ENCODE results near the gene NANS. TPM values are rescaled to one million over a fixed set of nuclear protein-coding genes. Genes with fewer than 3 reads are reported as not detected.

The NANS gene
- total and polyA plus RNA-seq, 2 of the 13 experiments (the other 11 are each of a cell fraction or from before 2014, with no cell fraction given), result 86.9 to 203 TPM

GRCh38 chr9:98057138-98057799, 737 bp downstream of the NANS start:
- POLR2A ChIA-PET, result interaction anchor here (1.1 to 3.4 kb wide), 16 partner anchors 10 to 360 kb away, joined by 3 to 30 read pairs (median 4); partner anchors contain the start of genes ANP32B, TBC1D2 and XPA
- in situ Hi-C loops (cut with HindIII; ENCODE audit: extremely low pct_ligation_motif_present, low pct_unique_long_range_greater_than_20kb) (no loop called here), intact Hi-C loops (cut with micrococcal nuclease; ENCODE audit: unreplicated experiment) (loop anchor here (2.0 kb wide), 1 partner anchor 18 kb away; no protein-coding TSS in a partner anchor)
- WGBS (ENCODE audit: low lambda C conversion rate), result under 1% methylated on average over 14 of the region's 14 CpGs
- no peak for FAIRE-seq
- ATAC-seq, result no peak; the same call in 2 of the 3 replicates
- CTCF ChIA-PET (ENCODE audit: low intra/inter-chr PET ratio, low total read pairs), result no interaction called here
- H3K4me2 ChIP-seq (ENCODE audit: low read depth, low read length), result peak overlapping the region; percentile 75
- no peaks in the 10 kb centered on the region for H3K27me3 ChIP-seq (ENCODE audit: control insufficient read depth in 1 of 2, insufficient read depth in 2 of 2, low read length in 2 of 2)
- DNase-seq (ENCODE audit: low spot score), result peak; percentile 15
- H3K4me3 ChIP-seq (replicated peaks in 1 of 3; ENCODE audit: insufficient read depth in 1 of 3, low read depth in 2 of 3, low read length in 3 of 3), result peak overlapping the region; percentile 87 to 97 (median 93)
- H2AFZ ChIP-seq (ENCODE audit: low read length), result no peak overlapping the region
- BruUV-seq (replicated peaks), result TSS peak; percentile 67
- H3K36me3 ChIP-seq (replicated peaks in 1 of 2; ENCODE audit: control insufficient read depth in 1 of 2, insufficient read depth in 2 of 2, low read length in 2 of 2), result peaks cover 7 to 14% of the 10 kb centered on the region in 2 experiments; a peak in 4 of 5 replicates
- no peaks in the 10 kb centered on the region for H4K20me1 ChIP-seq (ENCODE audit: insufficient read depth, low read length)
- peaks cover 38% of the 10 kb centered on the region for H3K4me1 ChIP-seq (ENCODE audit: insufficient read depth, low read length)
- H3K27ac ChIP-seq (ENCODE audit: extremely low read length, insufficient read depth, low read length), result peak overlapping the region; percentile 83
- no peaks in the 10 kb centered on the region for H3K9me3 ChIP-seq (ENCODE audit: low read length)
- H3K79me2 ChIP-seq (ENCODE audit: insufficient read depth, low read length), result peaks cover 40% of the 10 kb centered on the region
- H3K9ac ChIP-seq (ENCODE audit: insufficient read depth, low read depth, low read length), result peak overlapping the region; percentile 92
- no peak for TF ChIP-seq RFX5 (IDR thresholded peaks at IDR 0.05; ENCODE audit: low read depth, low read length)
- TF ChIP-seq ZFP41 (CRISPR knock-in tag; IDR thresholded peaks at IDR 0.05; ENCODE audit: borderline replicate concordance), result no peak
- TF ChIP-seq AHDC1 (CRISPR knock-in tag; IDR thresholded peaks at IDR 0.05; ENCODE audit: borderline replicate concordance), result no peak
- TF ChIP-seq ZNF501 (CRISPR knock-in tag; IDR thresholded peaks at IDR 0.05), result 0 out of 2 replicates have a peak, but pooled peaks have one; percentile 4
- TF ChIP-seq TFAP4 (IDR thresholded peaks at IDR 0.05; ENCODE audit: borderline replicate concordance, low read depth), result no peak
- no peak for TF ChIP-seq ZNF883 (CRISPR knock-in tag; IDR thresholded peaks at IDR 0.05; ENCODE audit: not compliant biosample characterization)
- no peak for TF ChIP-seq CENPX (CRISPR knock-in tag; IDR thresholded peaks at IDR 0.05)
- 0 out of 2 replicates have a peak, but pooled peaks have one; percentile 6 for TF ChIP-seq NR2F6 (IDR thresholded peaks at IDR 0.05)
- no peak for TF ChIP-seq NR2F6 (CRISPR knock-in tag; IDR thresholded peaks at IDR 0.05)
- 0 out of 2 replicates have a peak, but pooled peaks have one; percentile 3 for TF ChIP-seq ZNF142 (CRISPR knock-in tag; IDR thresholded peaks at IDR 0.05)
- no peak for TF ChIP-seq AKAP8 (CRISPR knock-in tag; IDR thresholded peaks at IDR 0.05)
- no peak for TF ChIP-seq MAFF (IDR thresholded peaks at IDR 0.05; ENCODE audit: low read depth, low read length)

All from HepG2 (cell line).